ENCODE results near the gene ARID5B.

Gene ARID5B

DNA sequence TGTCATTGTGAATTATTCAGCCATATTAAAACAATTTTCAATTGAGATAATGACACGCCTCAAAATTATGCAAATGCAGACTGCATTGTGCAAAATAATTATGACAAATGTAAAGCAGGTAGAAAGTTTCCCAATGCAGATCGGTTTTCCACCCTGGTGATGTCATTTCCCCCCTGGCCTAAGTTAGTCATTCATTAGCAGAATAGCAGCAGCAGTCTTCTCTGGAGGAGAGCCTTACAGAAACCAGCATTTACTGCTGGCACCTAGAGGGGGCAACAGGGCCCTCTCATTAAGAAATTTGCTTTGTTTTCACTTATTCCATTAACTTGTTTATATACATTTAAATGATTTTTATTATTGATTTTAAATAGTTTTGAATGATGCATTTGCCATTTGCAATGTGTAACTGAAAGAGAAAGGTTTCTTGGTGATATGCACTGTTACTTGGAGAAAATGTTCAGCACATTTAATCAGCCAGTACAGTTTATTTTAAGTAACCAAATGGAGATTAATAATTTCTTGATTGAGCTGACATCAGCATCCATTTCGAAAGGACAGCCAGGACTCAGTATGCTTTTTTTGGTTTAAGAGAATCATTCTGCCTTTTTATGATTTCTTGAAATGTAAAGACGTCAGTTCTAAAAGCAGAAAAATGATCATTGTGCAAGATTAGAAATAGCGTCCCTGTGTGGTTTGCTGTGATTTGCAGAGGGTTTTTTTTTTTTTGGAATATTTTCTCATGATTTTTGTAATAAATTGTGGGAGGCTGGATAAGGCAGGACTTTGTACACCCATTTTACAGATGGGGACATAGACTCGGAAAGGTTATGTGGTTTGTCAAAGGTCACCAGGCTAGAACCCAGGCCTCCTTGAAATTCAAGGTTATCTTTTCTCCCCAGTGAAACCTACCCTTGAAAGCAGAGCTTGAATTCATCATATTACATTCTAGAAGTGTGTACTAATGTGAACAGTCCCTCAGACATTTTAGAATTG lies 3.5 kb downstream of the ARID5B start:
- peak; percentile 42 for DNase-seq (ENCODE audit: low read depth)

GRCh38 chr10:61905837-61906561 lies 4.5 kb downstream of the ARID5B start:
- DNase-seq (ENCODE audit: low read depth): no peak

GRCh38 chr10:61906562-61906901 lies 5.0 kb downstream of the ARID5B start:
- DNase-seq (ENCODE audit: low read depth): no peak

DNA sequence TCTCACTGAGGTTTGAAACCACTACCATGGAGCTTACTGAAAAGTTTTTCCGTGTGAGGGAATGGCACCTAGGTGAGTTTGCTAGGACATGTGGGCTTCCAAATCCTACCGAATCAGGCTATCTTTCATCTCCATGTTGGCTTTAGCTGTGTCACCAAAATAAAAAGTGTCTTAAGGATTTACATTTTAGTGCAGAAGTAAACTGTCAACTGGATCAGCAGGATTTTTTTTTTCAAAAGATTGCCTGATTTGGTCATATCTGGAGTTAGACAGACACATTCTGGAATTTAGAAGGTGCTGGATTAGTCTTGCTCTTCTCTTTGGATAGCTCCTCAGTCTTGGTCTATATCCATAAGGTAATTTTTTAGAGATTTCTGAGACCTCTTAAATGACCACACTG lies 5.5 kb downstream of the ARID5B start:
- no peak for DNase-seq (ENCODE audit: low read depth)

- no peak for DNase-seq (ENCODE audit: low read depth)
Observed at GRCh38 chr10:61907587-61907986, 6.1 kb downstream of the ARID5B start.

DNA sequence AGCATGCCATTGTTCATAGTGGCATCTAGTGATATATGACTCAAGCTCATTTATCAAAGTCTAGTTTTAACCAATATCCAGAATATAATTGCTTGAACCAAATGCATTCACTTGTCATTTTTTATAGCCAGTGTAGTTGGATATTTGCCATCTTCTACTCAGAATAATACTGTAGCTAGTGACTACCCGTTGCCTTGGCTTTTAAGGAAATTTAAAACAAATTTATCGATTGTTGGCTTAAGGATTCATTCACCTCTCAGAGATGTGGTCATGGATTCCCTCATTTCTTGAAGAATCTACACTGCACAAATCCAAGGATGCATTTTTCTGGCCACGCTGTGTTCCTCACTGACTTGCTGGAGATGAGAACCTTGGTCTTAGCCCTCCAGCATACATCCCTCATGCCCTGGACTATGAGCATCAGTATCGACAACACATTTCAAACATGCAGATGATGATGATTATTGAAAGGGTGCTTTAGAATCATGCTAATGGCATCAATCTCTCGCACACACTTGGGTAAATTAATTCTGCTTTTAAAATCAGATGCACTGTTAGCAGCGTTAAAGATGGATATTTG lies 8.8 kb downstream of the ARID5B start:
- DNase-seq (ENCODE audit: low read depth): no peak

DNA sequence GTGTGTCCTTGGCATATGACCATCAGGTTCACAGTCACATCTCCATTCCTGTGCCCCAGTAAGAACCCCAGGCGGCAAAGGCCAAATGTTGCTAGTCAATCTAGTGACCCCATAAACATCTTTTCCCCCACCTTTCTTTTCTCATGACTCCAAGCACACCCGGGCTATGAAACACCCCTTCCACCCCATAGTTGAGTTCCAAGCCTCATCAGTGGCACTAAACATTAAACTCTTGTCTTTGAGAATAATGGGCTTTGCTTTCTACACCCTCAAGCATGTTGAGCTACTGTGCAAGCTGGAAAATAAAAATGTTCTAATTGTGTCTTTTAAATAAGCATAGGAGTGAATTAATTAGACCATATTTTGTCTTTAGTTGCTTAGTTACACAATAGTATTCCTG lies 9.4 kb downstream of the ARID5B start:
- DNase-seq (ENCODE audit: low read depth): no peak

DNA sequence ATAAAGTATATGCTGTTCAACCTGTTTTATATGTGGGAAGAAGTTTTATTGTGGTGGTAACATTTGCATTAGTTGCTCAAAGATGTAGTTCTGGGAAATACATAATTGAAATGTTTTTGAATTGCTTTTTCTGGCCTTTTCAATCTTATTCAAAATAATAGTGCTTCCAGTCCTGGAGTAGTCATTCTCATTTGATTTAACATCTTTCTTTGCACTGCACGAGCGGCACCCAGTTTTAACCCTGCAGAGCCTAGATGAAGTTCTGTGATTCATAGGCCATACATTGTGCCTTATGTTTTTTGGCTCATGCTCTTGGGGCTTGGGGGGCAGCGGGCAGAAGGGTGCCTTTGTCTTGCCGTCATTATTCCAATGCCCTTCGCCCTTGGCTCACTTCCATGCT lies 9.9 kb downstream of the ARID5B start:
- no peak for DNase-seq (ENCODE audit: low read depth)

- no peak for DNase-seq (ENCODE audit: low read depth)
Observed at GRCh38 chr10:61912981-61913380, 11.5 kb downstream of the ARID5B start.

DNA sequence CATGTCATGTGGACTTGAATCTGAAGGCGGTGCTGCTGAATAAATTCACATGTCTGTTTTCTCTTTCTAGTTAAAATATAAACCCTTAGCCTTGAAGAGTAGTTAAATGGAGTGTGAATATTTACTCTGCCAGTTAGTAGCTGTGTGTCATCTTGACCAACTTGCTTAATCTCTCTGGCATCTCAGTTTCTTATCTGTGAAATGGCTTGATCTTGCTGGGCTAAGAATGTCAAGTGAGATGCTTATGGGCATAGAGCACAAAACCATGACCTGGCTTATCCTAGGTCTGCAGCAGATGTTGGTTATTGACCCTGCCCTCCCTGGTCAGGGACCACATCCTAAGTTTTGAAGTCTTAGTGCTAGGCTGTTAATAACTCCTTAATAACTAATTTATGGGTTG lies 16.6 kb downstream of the ARID5B start:
- DNase-seq (ENCODE audit: low read depth): no peak

- no peak for DNase-seq (ENCODE audit: low read depth)
Observed at GRCh38 chr10:61918989-61919388, 17.5 kb downstream of the ARID5B start.

DNA sequence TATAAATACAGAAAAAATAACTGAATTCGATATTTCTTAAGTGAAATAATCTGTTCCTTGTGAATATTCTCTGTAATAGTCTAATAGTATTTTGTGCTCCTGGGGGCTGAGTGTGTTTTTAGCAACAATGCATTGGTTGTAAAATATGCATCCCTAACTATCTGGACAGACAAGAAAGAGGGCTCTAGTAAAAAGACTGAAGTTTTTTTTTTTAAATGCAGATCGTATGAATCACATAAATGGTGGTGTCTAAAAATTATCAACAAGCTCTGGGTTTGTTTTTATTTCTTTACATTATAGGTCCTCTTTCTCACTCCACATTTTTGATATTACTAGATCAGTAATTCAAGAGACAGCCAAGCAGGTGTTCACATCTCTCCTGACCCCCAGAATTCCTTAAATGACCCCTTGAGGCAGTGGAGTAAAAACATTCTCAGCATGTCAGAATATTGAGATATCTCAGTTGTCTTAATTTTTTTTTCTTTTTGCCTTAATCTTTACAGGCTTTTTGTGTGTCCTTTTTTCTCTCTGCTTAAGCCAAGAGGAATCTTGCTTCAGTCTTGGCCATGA lies 18.2 kb downstream of the ARID5B start:
- no peak for DNase-seq (ENCODE audit: low read depth)

GRCh38 chr10:61921143-61921542 lies 19.6 kb downstream of the ARID5B start:
- no peak for DNase-seq (ENCODE audit: low read depth)

DNA sequence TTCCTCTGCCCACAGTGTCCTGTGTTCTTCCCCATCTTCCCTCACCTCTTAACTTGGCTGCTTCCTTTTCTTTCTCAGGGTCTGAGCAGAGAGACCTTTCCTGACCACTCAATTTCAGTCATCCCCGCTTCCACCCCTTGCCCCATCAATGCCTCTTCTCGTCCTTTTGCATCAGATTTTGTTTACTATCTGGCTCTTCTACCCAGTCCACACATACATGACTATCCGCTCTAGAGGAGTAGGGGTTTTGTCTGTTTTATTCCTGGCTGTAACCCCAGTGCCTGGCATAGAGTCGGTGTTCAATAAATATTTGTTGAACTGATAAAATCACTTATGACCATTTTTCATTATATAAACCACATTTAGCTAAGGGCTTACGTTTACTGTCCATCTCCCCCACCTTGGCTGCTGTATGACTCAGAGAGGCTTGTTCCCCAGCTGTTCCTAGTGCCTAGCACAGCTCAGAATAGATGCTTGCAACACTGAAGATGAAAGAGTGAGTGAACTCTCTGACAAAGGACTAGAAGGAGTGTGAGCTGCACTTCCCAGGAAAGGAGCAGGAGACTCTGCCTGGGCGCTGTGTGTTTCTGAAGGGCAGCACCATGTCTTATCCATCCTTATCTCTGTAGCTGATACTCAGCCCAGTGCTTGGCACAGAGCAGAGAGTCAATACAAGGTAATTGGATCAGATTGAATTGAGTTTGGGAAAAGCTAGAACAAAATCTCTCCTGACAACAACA lies 21.9 kb downstream of the ARID5B start:
- no peak for DNase-seq (ENCODE audit: low read depth)

DNA sequence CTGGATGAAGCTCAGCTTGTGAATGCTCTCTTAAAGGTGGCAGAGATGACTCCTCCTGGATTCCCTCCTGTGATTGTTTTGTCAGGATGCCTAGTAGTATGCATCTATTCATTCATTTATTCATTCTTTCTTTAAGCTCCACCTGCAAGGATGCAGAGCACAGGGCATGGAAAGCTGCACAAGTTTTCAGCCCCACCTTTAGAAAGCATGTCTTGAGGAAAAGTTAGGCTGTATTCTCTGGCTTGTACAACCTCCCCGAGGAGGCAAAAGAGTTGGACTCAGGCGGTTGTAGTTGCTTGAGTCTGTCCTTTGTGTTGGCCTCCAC lies 22.4 kb downstream of the ARID5B start:
- no peak for DNase-seq (ENCODE audit: low read depth)

- no peak for DNase-seq (ENCODE audit: low read depth)
Observed at GRCh38 chr10:61929555-61929954, 28.1 kb downstream of the ARID5B start.

DNA sequence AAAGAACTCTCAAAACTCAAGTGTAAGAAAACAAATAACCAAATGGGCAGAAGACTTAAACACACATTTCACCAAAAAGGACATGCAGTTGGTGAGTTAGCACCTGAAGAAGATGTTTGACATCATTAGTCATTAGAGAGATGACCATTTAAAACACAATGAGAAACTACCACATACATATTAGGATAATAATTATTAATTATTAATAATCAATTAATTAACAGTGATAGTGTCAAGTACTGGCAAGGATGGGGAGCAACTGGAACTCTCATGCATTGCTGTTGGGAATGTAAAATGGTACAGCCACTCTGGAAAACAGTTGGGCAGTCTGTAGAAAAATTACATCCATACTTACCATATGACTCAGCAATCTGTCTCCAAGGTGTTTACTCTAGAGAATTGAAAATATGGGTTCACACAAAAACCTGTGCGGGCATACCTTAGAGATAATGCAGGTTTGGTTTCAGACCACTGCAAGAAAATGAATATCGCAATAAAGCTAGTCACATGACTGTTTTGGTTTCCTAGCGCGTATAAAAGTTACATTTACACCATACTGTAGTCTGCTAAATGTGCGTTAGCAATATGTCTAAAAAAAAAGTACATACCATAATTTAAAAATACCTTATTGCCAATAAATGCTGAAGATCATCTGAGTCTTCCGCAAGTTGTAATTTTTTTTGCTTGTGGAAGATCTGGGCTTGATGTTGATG lies 30.3 kb downstream of the ARID5B start:
- no peak for DNase-seq (ENCODE audit: low read depth)

DNA sequence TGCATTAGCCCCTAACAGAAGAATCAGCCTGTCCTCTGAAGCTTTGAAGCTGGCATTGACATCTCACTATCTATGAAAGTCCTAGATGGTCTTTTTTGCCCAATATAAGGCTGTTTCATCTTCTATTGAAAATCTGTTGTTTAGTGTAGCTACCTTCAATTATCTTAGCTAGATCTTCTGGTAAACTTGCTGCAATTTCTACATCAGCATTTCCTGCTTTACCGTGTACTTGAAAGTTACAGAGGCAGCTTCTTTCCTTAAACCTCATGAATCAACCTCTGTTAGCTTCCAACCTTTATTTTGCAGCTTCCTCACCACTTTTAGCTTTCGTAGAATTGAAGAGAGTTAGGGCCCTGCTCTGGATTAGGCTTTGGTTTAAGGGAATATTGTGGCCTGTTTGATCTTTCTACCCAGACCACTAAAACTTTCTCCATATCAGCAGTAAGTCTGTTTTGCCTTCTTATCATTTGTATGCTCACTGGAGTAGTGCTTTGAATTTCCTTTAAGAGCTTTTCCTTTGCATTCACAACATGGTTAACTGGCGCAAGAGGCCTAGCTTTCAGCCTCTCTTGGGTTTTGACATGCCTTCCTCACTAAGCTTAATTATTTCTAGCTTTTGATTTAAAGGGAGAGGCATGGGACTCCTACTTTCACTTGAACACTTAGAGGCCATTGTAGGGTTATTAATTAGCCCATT lies 32.5 kb downstream of the ARID5B start:
- DNase-seq (ENCODE audit: low read depth): no peak

- no peak for DNase-seq (ENCODE audit: low read depth)
Observed at GRCh38 chr10:61935077-61935476, 33.6 kb downstream of the ARID5B start.

DNA sequence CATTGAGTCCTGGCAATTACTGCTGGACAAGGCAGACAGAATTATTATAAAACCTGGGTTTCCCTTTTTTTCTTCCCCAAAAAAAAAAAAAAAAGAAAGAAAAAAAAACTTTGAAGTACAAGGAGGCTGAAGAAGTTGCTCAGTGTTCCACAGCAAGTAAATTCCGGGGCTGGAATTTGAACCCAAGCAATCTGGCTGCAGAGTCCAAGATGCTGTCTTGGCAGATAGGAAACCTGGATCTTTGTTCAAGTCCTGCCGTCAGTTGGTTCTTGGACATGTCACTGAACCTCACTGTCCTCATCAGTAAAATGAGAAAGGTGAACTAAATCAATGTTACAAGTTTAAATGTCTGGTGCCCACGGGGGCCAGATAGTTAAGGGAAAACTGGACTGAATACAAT lies 35.3 kb downstream of the ARID5B start:
- no peak for DNase-seq (ENCODE audit: low read depth)

Measured in T-helper 22 cell (primary cell).